ENCODE results near the gene LGR5.

LGR5 gene

GRCh38 chr12:71441836-71442566 is 2.4 kb downstream of the LGR5 start:
- no peak for TF ChIP-seq JUND (IDR thresholded peaks at IDR 0.05; ENCODE audit: low read depth)
- no peak for DNase-seq (ENCODE audit: low read depth in 1 of 2, low spot score in 1 of 2)
- in situ Hi-C loops (cut with HindIII; ENCODE audit: low pct_unique_long_range_greater_than_20kb, low sequenced_read_pairs) = no loop called here

GRCh38 chr12:71442567-71442931 is 3.0 kb downstream of the LGR5 start:
- TF ChIP-seq JUND (IDR thresholded peaks at IDR 0.05; ENCODE audit: low read depth) = no peak
- DNase-seq (ENCODE audit: low read depth in 1 of 2, low spot score in 1 of 2) = no peak
- in situ Hi-C loops (cut with HindIII; ENCODE audit: low pct_unique_long_range_greater_than_20kb, low sequenced_read_pairs) = no loop called here

GRCh38 chr12:71445071-71445470 is 5.5 kb downstream of the LGR5 start:
- no peak for DNase-seq (ENCODE audit: low read depth in 1 of 2, low spot score in 1 of 2)
- in situ Hi-C loops (cut with HindIII; ENCODE audit: low pct_unique_long_range_greater_than_20kb, low sequenced_read_pairs) = no loop called here
- TF ChIP-seq JUND (IDR thresholded peaks at IDR 0.05; ENCODE audit: low read depth) = no peak

- no peak for DNase-seq (ENCODE audit: low read depth in 1 of 2, low spot score in 1 of 2)
- in situ Hi-C loops (cut with HindIII; ENCODE audit: low pct_unique_long_range_greater_than_20kb, low sequenced_read_pairs) = no loop called here
- TF ChIP-seq JUND (IDR thresholded peaks at IDR 0.05; ENCODE audit: low read depth) = no peak
Measured at GRCh38 chr12:71447691-71448132, 8.1 kb downstream of the LGR5 start.

GRCh38 chr12:71448150-71448581 is 8.6 kb downstream of the LGR5 start:
- in situ Hi-C loops (cut with HindIII; ENCODE audit: low pct_unique_long_range_greater_than_20kb, low sequenced_read_pairs) = no loop called here

GRCh38 chr12:71449373-71450070 is 9.9 kb downstream of the LGR5 start:
- in situ Hi-C loops (cut with HindIII; ENCODE audit: low pct_unique_long_range_greater_than_20kb, low sequenced_read_pairs) = no loop called here
- TF ChIP-seq JUND (IDR thresholded peaks at IDR 0.05; ENCODE audit: low read depth) = no peak
- no peak for DNase-seq (ENCODE audit: low read depth in 1 of 2, low spot score in 1 of 2)

More at GRCh38 chr12:71448150-71448581, 8.6 kb downstream of the LGR5 start:
- DNase-seq (ENCODE audit: low read depth in 1 of 2, low spot score in 1 of 2) = no peak
- TF ChIP-seq JUND (IDR thresholded peaks at IDR 0.05; ENCODE audit: low read depth) = no peak

GRCh38 chr12:71452006-71452405 is 12.4 kb downstream of the LGR5 start:
- in situ Hi-C loops (cut with HindIII; ENCODE audit: low pct_unique_long_range_greater_than_20kb, low sequenced_read_pairs) = no loop called here
- no peak for TF ChIP-seq JUND (IDR thresholded peaks at IDR 0.05; ENCODE audit: low read depth)

GRCh38 chr12:71455028-71455737 is 15.6 kb downstream of the LGR5 start:
- in situ Hi-C loops (cut with HindIII; ENCODE audit: low pct_unique_long_range_greater_than_20kb, low sequenced_read_pairs) = no loop called here
- TF ChIP-seq JUND (IDR thresholded peaks at IDR 0.05; ENCODE audit: low read depth) = no peak
- DNase-seq (ENCODE audit: low read depth in 1 of 2, low spot score in 1 of 2) = no peak

More at GRCh38 chr12:71452006-71452405, 12.4 kb downstream of the LGR5 start:
- no peak for DNase-seq (ENCODE audit: low read depth in 1 of 2, low spot score in 1 of 2)

GRCh38 chr12:71456316-71456715 is 16.7 kb downstream of the LGR5 start:
- TF ChIP-seq JUND (IDR thresholded peaks at IDR 0.05; ENCODE audit: low read depth) = no peak
- no peak for DNase-seq (ENCODE audit: low read depth in 1 of 2, low spot score in 1 of 2)
- in situ Hi-C loops (cut with HindIII; ENCODE audit: low pct_unique_long_range_greater_than_20kb, low sequenced_read_pairs) = no loop called here

- in situ Hi-C loops (cut with HindIII; ENCODE audit: low pct_unique_long_range_greater_than_20kb, low sequenced_read_pairs) = no loop called here
- no peak for DNase-seq (ENCODE audit: low read depth in 1 of 2, low spot score in 1 of 2)
- no peak for TF ChIP-seq JUND (IDR thresholded peaks at IDR 0.05; ENCODE audit: low read depth)
Measured at GRCh38 chr12:71456990-71457389, 17.4 kb downstream of the LGR5 start.

- in situ Hi-C loops (cut with HindIII; ENCODE audit: low pct_unique_long_range_greater_than_20kb, low sequenced_read_pairs) = no loop called here
- DNase-seq (ENCODE audit: low read depth in 1 of 2, low spot score in 1 of 2) = no peak
- TF ChIP-seq JUND (IDR thresholded peaks at IDR 0.05; ENCODE audit: low read depth) = no peak
Measured at GRCh38 chr12:71460318-71460717, 20.7 kb downstream of the LGR5 start.

- DNase-seq (ENCODE audit: low read depth in 1 of 2, low spot score in 1 of 2) = no peak
- TF ChIP-seq JUND (IDR thresholded peaks at IDR 0.05; ENCODE audit: low read depth) = no peak
- in situ Hi-C loops (cut with HindIII; ENCODE audit: low pct_unique_long_range_greater_than_20kb, low sequenced_read_pairs) = no loop called here
Measured at GRCh38 chr12:71460850-71461609, 21.4 kb downstream of the LGR5 start.
